DND-41 (cell line): ENCODE results near the gene INPP4A.

Source experiments
- CTCF ChIP-seq: IDR thresholded peaks from 2 replicates; pipeline ENCODE4 v1.5.1; 2012; ENCODE audit warnings: borderline replicate concordance, low read length, moderate library complexity, mild to moderate bottlenecking; ENCODE audit not compliant: poor library complexity, severe bottlenecking; ENCODE audit errors: extremely low read depth
- EZH2 ChIP-seq: IDR thresholded peaks from 3 replicates; pipeline ENCODE4 v1.6.1; 2012; ENCODE audit warnings: borderline replicate concordance, low read depth, mild to moderate bottlenecking, moderate library complexity, low read length, inconsistent platforms; ENCODE audit not compliant: severe bottlenecking

DNA sequence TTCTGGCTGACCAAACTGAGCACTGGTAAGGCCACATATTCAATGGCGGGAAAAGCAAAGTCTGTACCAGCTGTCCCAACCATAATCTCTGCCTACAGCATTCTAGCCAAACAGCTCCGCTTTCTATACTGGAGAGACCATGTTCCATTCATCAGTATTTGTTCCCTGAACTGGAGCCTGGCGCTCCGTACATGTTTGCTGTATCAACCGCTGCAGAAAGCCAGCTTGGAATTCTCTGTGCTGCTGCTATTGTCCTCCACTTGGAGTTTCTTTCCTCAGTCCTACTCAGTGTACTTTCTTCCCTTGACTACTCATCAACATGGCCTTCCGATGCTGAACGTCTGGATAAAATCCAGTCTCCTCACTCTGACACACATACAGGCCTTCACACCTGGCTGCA is 161.8 kb downstream of the INPP4A start:
- TF ChIP-seq CTCF: no peak
- no peak for TF ChIP-seq EZH2
